Vagina (tissue), 2 donors: ENCODE results near the gene MAD1L1. TPM values are rescaled to one million over a fixed set of nuclear protein-coding genes. Genes with fewer than 3 reads are reported as not detected.
"Not testable (repeated sequence)": the region's sequence is repeated elsewhere in the genome, so short reads cannot be mapped to it uniquely, and the experiment has no call there.

Experiments
- DNase-seq, 2 donors: peaks; one replicate each; pipeline ENCODE4 v3.0.0-alpha.2; 2017; ENCODE audit errors: extremely low spot score in 2 of 2
- H3K27ac ChIP-seq: fragments of 200-600 bp; sonication (generic); one replicate; pipeline ENCODE4 v1.5.1; 2019
- H3K27me3 ChIP-seq: fragments of 200-600 bp; sonication (generic); one replicate; pipeline ENCODE4 v1.5.1; 2019
- H3K36me3 ChIP-seq, 2 donors: fragments of 200-600 bp; sonication (generic); one replicate each; pipeline ENCODE4 v1.5.1; 2017 to 2019
- H3K4me1 ChIP-seq: fragments of 200-600 bp; sonication (generic); one replicate; pipeline ENCODE4 v1.5.1; 2019
- H3K4me3 ChIP-seq, 2 donors: fragments of 200-600 bp; sonication (generic); 1 replicate in 1 of 2; 2 replicates in 1 of 2; pipeline ENCODE4 v1.5.1; 2016 to 2019
- H3K9me3 ChIP-seq: fragments of 200-600 bp; sonication (generic); one replicate; pipeline ENCODE4 v1.5.1; 2019
- CTCF ChIP-seq, 3 experiments: fragments of 450-650 bp in 2 of 3; fragments of 200-600 bp in 1 of 3; sonication (generic) in 1 of 3; IDR thresholded peaks; one replicate each; pipeline ENCODE4 v1.5.1; 2017 to 2019; ENCODE audit warnings: antibody characterized with exemption in 3 of 3, mild to moderate bottlenecking in 2 of 3, moderate library complexity in 2 of 3
- POLR2A ChIP-seq, 2 donors: fragments of 450-650 bp; IDR thresholded peaks; one replicate each; pipeline ENCODE4 v1.6.1; 2017; ENCODE audit warnings: antibody characterized with exemption in 2 of 2, mild to moderate bottlenecking in 2 of 2, moderate library complexity in 2 of 2
- POLR2AphosphoS5 ChIP-seq, 2 donors: sonication (generic); formaldehyde crosslinking; IDR thresholded peaks; one replicate each; pipeline ENCODE4 v1.9.0; 2017; ENCODE audit warnings: antibody characterized with exemption in 2 of 2, mild to moderate bottlenecking in 2 of 2, low read depth in 1 of 2; ENCODE audit not compliant: insufficient read depth in 1 of 2
- intact Hi-C: fragments of 100-400 bp; cut with DNase I; formaldehyde crosslinking; loops from one replicate; pipeline ENCODE4 v1.15.1; 2023
- total RNA-seq: library from RNA; depleted of rRNA; stranded (reverse); fragments of >200 nt; gene quantifications from one replicate; pipeline ENCODE4 v1.2.3, GENCODE V29; 2016

MAD1L1 gene
- total RNA-seq, 1 donor from 2014 or later: 62.4 TPM

DNA sequence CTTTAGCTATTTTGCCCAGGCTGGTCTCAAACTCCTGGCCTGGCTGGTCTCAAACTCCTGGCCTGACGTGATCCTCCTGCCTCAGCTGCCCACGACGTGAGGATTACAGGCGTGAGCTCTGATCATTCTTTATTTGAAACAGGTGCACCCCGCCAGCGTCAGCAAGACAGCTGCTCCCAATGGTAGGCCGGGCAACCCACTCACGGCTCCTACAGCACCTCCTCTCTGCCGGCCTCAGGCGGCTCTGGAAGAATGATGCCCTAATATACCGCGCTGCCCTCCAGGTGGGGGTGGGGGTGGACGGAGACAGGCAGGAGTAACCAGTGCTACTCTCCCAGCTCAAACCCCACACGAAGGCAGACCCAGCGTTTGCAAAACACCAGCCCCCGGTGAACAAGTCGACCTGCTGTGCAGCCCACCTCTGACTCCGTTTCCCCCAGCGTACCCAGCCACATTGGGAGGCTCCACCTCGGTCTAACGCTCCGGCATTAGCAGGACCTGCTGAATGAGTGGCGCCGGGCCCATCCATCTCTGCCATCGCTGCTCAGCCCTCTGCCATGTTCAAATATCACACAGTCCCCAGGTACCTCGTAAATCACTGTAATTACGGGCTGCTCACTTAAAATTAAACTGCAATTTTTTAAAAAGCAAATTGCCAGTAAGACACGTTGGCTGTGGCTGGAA lies 414.0 kb downstream of the MAD1L1 start:
- Histone ChIP-seq H3K27me3 (no peaks in the 10 kb centered on the region), H3K4me3 (no peak overlapping the region), H3K27ac (no peak overlapping the region), H3K9me3 (no peaks in the 10 kb centered on the region), H3K36me3 (peaks cover 0 to 9% of the 10 kb centered on the region in 2 donors), H3K4me1 (no peaks in the 10 kb centered on the region)
- intact Hi-C loops: no loop called here
- no peak for DNase-seq
- no peak for TF ChIP-seq CTCF (IDR thresholded peaks at IDR 0.05)

- no peaks in the 10 kb centered on the region for H3K9me3 ChIP-seq
- DNase-seq: no peak
- TF ChIP-seq POLR2A (IDR thresholded peaks at IDR 0.05) (no peak), POLR2AphosphoS5 (IDR thresholded peaks at IDR 0.05; ENCODE audit: insufficient read depth in 1 of 2, low read depth in 1 of 2) (no peak), CTCF (IDR thresholded peaks at IDR 0.05) (no peak)
- H3K27me3 ChIP-seq: no peaks in the 10 kb centered on the region
- H3K36me3 ChIP-seq: peaks cover 0 to 9% of the 10 kb centered on the region in 2 donors
- no peak overlapping the region for H3K4me3 ChIP-seq
- H3K4me1 ChIP-seq: peaks cover 10% of the 10 kb centered on the region
- intact Hi-C loops: no loop called here
- no peak overlapping the region for H3K27ac ChIP-seq
These were observed 415.6 kb downstream of the MAD1L1 start for GRCh38 chr7:1817061-1817712.

DNA sequence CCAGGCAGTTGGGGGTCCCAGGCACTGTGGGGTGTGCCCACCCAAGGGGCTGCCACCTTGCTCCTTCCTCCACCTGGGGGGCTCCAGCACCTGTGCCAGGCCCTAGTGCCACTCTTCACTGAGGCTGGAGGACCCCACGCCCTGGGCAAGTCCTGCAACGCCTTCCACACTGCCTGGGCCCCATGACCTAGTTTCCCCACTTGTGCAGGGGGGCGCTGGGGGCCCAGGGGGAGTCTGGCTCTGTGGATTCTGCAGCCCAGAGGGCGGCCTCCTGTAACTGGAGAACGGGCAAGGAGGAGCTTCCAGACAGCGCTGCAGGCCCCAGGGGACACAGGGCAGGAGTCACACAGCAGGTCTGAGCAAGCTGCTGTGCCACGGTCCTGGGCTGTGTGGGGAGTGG lies 416.3 kb downstream of the MAD1L1 start:
- H3K9me3 ChIP-seq, H3K27ac ChIP-seq, intact Hi-C loops, H3K4me3 ChIP-seq, DNase-seq, H3K27me3 ChIP-seq, H3K36me3 ChIP-seq: not testable (repeated sequence)
- peaks cover 17% of the 10 kb centered on the region for H3K4me1 ChIP-seq

DNA sequence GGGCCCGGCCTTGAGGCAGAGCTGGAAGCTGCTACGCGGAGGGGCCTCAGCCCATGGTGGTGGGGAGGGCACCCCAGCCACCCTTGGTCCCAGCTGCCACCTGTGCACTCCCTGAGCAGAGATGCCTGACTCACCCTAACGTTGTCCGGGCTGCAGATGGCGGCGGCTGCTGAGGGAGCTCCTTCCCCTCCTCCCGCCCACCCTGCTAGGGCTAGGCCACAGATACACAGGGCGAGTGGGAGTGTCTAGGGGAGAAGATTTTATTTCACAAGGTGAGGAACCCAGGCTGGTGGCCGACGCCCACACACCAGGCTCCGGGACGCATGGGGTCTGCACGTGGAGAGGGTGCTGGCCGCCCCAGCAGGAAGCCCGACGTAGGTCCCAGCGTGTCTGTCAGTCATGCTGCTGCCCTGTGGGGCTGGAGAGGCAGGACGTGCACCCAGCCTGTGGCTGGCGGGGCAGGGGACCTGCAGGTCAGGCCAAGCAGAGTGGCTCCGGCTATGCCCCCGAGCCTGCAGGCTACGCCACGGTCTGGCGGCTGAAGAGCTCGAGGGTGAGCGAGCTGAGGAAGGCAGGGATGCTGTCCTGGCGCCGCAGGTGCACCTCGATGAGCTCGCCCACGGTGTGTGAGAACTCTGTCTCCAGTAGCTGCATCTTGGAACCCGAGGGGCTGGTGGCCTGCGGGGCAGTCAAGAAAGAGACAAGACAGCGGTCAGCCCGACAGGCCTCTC lies 417.0 kb downstream of the MAD1L1 start:
- not testable (repeated sequence) for DNase-seq

GRCh38 chr7:1815051-1815481 lies 417.7 kb downstream of the MAD1L1 start:
- no peaks in the 10 kb centered on the region for H3K9me3 ChIP-seq
- intact Hi-C loops: no loop called here

More for the DNA sequence above, 417.0 kb downstream of the MAD1L1 start:
- H3K27me3 ChIP-seq, intact Hi-C loops, H3K36me3 ChIP-seq, H3K9me3 ChIP-seq, H3K27ac ChIP-seq, H3K4me3 ChIP-seq: not testable (repeated sequence)
- H3K4me1 ChIP-seq: peaks cover 24% of the 10 kb centered on the region

More at GRCh38 chr7:1815051-1815481, 417.7 kb downstream of the MAD1L1 start:
- Histone ChIP-seq H3K4me1 (peaks cover 29% of the 10 kb centered on the region), H3K27me3 (no peaks in the 10 kb centered on the region), H3K36me3 (peaks cover 0 to 9% of the 10 kb centered on the region in 2 donors), H3K27ac (no peak overlapping the region), H3K4me3 (no peak overlapping the region)
- DNase-seq: no peak
- TF ChIP-seq POLR2A (IDR thresholded peaks at IDR 0.05): no peak
- TF ChIP-seq CTCF (IDR thresholded peaks at IDR 0.05): no peak
- TF ChIP-seq POLR2AphosphoS5 (IDR thresholded peaks at IDR 0.05; ENCODE audit: insufficient read depth in 1 of 2, low read depth in 1 of 2): no peak
